PC-9 (cell line): ENCODE data around the gene RBM7.

ENCODE experiments used
- CTCF ChIP-seq: fragments of 200-600 bp; sonication (generic); conservative IDR thresholded peaks from 2 replicates; pipeline ENCODE4 v1.6.1; 2017; ENCODE audit warnings: mixed run types, antibody characterized with exemption, mild to moderate bottlenecking, moderate library complexity
- EZH2 ChIP-seq: fragments of 200-600 bp; sonication (generic); IDR thresholded peaks from 2 replicates; pipeline ENCODE4 v1.8.0; 2017; ENCODE audit warnings: antibody characterized with exemption, low read depth

GRCh38 chr11:114362958-114363357 lies 37.5 kb upstream of the RBM7 start:
- no peak for TF ChIP-seq CTCF
- TF ChIP-seq EZH2: no peak
